NCI-H1930 (cell line): ENCODE results near the gene TWF2.

Source experiments
- DNase-seq, 2 experiments: peaks; one replicate each; lab custom pipeline; 2025; lab: John Stamatoyannopoulos, UW

TWF2 gene

GRCh38 chr3:52181543-52181942, 57.4 kb downstream of the TWF2 start:
- no peak for DNase-seq
